Measurements from ENCODE around the gene MALRD1.

DNA sequence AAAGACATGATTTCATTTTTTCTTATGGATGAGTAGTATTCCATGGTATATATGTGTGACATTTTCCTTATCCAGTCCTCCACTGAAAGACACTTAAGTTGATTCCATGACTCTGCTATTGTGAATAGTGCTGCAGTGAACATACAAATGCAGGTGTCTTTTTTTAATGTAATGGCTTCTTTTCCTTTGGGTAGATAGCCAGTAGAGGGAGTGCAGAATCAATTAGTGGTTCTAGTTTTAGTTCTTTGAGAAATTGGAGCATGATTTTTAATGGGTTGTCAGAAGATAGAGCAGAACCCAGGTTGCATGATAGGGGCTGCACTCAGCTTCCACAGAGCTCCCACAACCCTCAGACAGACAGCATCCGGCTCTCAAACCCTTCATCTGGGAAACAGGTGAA is 614.7 kb downstream of the MALRD1 start:
- TF ChIP-seq, protein P1, sequence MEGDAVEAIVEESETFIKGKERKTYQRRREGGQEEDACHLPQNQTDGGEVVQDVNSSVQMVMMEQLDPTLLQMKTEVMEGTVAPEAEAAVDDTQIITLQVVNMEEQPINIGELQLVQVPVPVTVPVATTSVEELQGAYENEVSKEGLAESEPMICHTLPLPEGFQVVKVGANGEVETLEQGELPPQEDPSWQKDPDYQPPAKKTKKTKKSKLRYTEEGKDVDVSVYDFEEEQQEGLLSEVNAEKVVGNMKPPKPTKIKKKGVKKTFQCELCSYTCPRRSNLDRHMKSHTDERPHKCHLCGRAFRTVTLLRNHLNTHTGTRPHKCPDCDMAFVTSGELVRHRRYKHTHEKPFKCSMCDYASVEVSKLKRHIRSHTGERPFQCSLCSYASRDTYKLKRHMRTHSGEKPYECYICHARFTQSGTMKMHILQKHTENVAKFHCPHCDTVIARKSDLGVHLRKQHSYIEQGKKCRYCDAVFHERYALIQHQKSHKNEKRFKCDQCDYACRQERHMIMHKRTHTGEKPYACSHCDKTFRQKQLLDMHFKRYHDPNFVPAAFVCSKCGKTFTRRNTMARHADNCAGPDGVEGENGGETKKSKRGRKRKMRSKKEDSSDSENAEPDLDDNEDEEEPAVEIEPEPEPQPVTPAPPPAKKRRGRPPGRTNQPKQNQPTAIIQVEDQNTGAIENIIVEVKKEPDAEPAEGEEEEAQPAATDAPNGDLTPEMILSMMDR (IDR thresholded peaks at IDR 0.05): no peak
- no peak for TF ChIP-seq EP300 (IDR thresholded peaks at IDR 0.05; ENCODE audit: low read depth)
- no peak for TF ChIP-seq POLR2A (IDR thresholded peaks at IDR 0.05)
- no peak for TF ChIP-seq POLR2AphosphoS5 (IDR thresholded peaks at IDR 0.05)
